ENCODE results near the gene TUBB4A. TPM values are rescaled to one million over a fixed set of nuclear protein-coding genes. Genes with fewer than 3 reads are reported as not detected.

TUBB4A gene
- total and polyA plus RNA-seq, 9 of the 15 experiments (the other 6 are each of a cell fraction or from before 2014, with no cell fraction given) = 0.14 to 7.0 (median 0.75) TPM

DNA sequence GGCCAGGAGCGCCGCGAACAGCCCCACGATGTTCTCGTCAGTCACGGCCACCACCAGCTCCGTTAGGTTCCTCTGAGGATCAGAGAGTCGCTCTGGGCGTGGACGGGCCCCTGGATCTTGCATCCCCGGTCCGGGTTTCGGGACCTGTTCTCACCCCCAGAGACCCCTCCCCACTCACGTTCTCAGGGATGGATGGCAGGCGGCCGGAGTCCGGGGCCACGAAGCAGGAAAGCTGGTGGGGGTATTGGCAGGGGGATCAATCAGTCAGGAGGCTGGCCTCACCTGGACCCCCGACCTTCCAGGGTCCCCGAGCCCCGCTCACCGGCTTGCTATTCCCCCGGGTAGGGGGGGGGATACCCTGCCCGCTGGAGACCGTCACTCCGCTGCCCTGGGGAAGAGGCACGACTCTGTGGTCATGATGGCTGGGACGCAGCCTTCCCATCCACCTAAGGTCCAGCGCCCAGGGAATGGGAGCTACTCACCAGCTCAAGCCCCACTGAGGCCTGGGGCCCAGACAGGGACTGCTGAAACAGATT lies 25.1 kb downstream of the TUBB4A start:
- FAIRE-seq = no peak
- no TSS peak for BruUV-seq (replicated peaks)
- Histone ChIP-seq H3K9me1 (ENCODE audit: control insufficient read depth, insufficient read depth, low read length) (no peaks in the 10 kb centered on the region), H3K4me2 (ENCODE audit: insufficient read depth, low read length) (no peak overlapping the region), H3K36me3 (ENCODE audit: control insufficient read depth, insufficient read depth, low read length) (no peaks in the 10 kb centered on the region), H3K4me3 (no peak overlapping the region), H4K20me1 (replicated peaks; ENCODE audit: control insufficient read depth, insufficient read depth, low read length) (no peaks in the 10 kb centered on the region), H3K9ac (ENCODE audit: insufficient read depth in 1 of 2, low read depth in 2 of 2, low read length in 2 of 2) (no peak overlapping the region), H2AFZ (ENCODE audit: low read depth, low read length) (no peak overlapping the region; the same call in 1 of the 2 replicates), H3K9me3 (replicated peaks; ENCODE audit: control insufficient read depth, insufficient read depth, low read depth, low read length) (0 out of 2 replicates have a peak, but pooled peaks cover 2% of the 10 kb centered on the region), H3K27me3 (ENCODE audit: control insufficient read depth in 2 of 2, insufficient read depth in 2 of 2, low read length in 2 of 2) (no peaks in the 10 kb centered on the region), H3K79me2 (ENCODE audit: control insufficient read depth, insufficient read depth, low read length) (no peaks in the 10 kb centered on the region), H3K4me1 (replicated peaks in 1 of 2; ENCODE audit: control insufficient read depth in 2 of 2, insufficient read depth in 2 of 2, low read length in 2 of 2) (peaks cover 6 to 32% of the 10 kb centered on the region in 2 experiments), H3K27ac (ENCODE audit: extremely low read depth, low read depth, low read length) (no peak overlapping the region)
- 87% methylated on average over 29 of the region's 29 CpGs for WGBS (ENCODE audit: insufficient coverage, low coverage, missing lambda C conversion rate)
- TF ChIP-seq LCOR (CRISPR knock-in tag; IDR thresholded peaks at IDR 0.05) = no peak
- no peak for TF ChIP-seq RBM14 (IDR thresholded peaks at IDR 0.05; ENCODE audit: borderline replicate concordance, insufficient read depth, low read depth, low read length)
- TF ChIP-seq MEF2A (IDR thresholded peaks at IDR 0.05; ENCODE audit: control insufficient read depth, low read depth, low read length) = no peak
- TF ChIP-seq HMG20A (CRISPR knock-in tag; conservative IDR thresholded peaks at IDR 0.05) = no peak
- TF ChIP-seq, protein P1, sequence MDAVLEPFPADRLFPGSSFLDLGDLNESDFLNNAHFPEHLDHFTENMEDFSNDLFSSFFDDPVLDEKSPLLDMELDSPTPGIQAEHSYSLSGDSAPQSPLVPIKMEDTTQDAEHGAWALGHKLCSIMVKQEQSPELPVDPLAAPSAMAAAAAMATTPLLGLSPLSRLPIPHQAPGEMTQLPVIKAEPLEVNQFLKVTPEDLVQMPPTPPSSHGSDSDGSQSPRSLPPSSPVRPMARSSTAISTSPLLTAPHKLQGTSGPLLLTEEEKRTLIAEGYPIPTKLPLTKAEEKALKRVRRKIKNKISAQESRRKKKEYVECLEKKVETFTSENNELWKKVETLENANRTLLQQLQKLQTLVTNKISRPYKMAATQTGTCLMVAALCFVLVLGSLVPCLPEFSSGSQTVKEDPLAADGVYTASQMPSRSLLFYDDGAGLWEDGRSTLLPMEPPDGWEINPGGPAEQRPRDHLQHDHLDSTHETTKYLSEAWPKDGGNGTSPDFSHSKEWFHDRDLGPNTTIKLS (IDR thresholded peaks at IDR 0.05; ENCODE audit: borderline replicate concordance, low read depth) = no peak
- DNase-seq (ENCODE audit: extremely low read depth in 1 of 4, low spot score in 3 of 4) = no peak
- no peak for ATAC-seq
- in situ Hi-C loops (cut with MboI) (no loop called here), intact Hi-C loops (cut with micrococcal nuclease) (no loop called here)
- ChIA-PET CTCF (ENCODE audit: low intra/inter-chr PET ratio) (no interaction called here), POLR2A (no interaction called here)
